Right forelimb (tissue), 1 donor: ENCODE data around the gene PKP1.

Source experiments
- DNase-seq: peaks from one replicate; pipeline ENCODE4 v3.0.0-alpha.2; 2018

PKP1 gene

DNA sequence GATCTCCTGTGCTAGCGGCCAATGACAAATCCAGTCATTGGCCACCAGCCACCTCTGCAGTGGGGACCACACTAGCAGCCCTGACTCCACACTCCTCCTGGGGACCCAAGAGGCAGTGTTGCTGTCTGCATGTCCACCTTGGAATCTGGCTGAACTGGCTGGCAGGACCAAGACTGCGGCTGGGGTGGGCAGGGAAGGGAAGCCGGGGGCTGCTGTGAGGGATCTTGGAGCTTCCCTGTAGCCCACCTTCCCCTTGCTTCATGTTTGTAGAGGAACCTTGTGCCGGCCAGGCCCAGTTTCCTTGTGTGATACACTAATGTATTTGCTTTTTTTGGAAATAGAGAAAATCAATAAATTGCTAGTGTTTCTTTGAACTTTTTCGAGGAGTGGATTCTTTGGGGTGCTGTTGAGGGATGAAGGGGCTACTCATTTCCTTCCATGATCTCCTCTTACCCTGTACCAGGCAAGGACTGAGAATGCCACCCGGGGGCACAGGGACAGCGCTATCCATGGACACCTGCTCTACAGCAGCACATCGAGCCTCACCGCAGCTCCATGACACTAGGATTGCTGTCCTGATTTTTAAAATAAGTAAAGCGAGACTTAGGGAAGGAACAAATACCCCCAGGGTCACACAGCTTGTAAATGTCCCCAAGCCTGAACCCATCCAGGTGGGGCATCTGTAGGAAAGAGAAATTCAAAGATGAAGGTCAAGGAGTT lies 49.5 kb downstream of the PKP1 start:
- no peak for DNase-seq

GRCh38 chr1:201334325-201335173 lies 51.2 kb downstream of the PKP1 start:
- DNase-seq: no peak

DNA sequence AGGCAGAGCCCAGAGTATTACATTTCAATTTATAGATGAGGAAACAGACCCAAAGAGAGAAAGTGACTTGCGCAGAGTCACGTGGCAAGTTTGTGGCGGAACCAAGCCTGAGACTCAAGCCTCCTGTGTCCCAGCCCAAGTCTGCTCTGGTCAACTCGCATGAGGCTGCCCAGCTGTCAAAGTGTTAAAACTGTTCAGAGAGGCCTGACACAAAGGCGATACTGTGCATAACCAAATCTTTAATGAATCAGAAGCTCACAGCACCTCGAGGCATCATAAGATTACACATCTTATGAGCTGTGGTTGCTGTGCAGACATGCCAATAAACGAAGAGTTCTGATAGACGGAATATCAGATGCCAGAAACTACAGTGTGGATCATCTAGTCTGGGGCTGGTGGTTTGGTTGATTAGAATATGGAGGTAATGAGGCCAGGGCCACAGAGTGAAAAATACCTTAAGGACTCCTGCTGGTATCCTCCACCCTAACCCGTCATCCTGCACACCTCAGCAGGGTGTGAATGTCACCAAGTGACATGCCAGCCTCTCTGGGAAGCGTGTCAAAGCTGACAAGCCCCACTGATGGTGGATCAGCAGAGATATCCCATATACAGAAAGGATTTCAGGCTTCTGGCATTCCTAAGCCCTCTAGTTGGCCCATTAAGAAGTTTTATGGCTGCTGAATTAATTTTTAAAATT lies 52.0 kb downstream of the PKP1 start:
- no peak for DNase-seq

- no peak for DNase-seq
These were observed 52.6 kb downstream of the PKP1 start for GRCh38 chr1:201335901-201336300.

DNA sequence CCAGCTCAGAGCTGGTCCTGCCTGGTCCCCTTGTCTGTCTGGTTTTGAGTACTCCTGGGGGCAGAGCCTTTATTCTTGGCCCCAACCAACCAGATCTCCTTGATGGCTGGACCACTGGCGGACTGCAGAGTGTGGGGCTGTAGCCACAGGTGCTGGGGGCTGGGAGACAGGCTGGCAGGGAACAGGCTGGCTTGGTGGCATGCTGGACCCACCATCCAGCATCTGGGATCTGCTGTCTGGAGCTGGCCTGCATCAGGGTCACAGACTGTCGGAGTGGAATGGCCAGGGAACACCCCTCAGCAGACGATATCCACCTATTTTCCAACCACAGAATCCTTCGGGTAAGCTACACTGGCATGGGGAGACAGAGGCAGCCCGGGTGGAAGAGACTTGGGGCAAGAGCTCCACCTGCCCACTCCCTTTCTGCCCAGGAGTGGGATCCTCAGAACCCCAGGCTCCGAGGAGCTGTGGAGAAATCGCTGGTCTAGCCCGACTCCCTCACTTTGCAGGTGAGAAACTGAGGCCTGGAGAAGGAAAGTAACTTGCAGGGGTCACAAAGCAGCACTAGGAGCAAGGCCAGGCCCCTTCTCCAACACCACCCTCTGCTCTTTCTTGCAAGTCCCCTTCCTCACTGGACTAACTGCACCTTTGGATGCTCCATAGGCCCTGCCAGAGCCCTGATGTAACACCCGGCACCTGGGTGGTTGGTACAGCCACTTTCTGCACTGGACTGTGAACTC lies 53.6 kb downstream of the PKP1 start:
- DNase-seq: no peak

DNA sequence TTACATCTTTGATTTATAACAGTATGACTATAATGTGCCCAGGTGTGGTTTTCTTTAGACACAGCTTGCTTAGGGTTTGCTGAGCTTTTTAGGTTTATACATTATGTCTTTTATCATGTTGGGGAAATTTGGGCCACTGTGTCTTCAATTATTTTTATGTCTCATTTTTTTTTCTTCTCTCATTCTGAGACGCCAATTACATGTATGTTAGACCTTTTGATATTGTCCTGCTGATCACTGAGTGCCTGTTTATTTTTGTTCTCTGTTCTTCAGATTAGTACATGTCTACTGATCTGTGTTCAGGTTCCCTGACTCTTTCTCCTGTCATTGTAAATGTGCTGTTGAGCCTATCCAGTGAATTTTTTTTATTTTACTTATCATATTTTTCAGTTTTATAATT lies 58.1 kb downstream of the PKP1 start:
- no peak for DNase-seq

GRCh38 chr1:201344206-201345080 lies 61.1 kb downstream of the PKP1 start:
- DNase-seq: no peak

- no peak for DNase-seq
These were observed 61.7 kb downstream of the PKP1 start for GRCh38 chr1:201345081-201345355.

GRCh38 chr1:201346337-201346939 lies 63.1 kb downstream of the PKP1 start:
- no peak for DNase-seq

DNA sequence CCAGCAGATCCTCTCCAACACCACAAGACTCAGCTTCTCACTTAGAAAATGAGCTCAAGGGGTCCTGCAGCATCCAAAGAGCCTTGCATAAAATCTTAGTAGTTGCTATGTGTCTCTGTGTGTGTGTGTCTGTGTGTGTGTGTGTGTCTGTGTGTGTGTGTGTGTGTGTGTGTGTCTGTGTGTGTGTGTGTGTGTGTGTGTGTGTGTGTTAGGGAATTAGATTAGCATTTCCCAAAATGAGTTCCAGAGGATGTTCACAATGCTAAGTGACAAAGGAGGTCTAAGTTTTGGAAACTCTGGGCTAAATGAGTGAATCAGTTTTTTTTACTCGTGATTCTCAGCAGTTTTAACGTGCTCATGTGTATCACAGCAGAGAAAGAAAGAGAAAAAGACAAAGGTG lies 63.7 kb downstream of the PKP1 start:
- DNase-seq: no peak

- DNase-seq: no peak
These were observed 64.3 kb downstream of the PKP1 start for GRCh38 chr1:201347498-201348210.

DNA sequence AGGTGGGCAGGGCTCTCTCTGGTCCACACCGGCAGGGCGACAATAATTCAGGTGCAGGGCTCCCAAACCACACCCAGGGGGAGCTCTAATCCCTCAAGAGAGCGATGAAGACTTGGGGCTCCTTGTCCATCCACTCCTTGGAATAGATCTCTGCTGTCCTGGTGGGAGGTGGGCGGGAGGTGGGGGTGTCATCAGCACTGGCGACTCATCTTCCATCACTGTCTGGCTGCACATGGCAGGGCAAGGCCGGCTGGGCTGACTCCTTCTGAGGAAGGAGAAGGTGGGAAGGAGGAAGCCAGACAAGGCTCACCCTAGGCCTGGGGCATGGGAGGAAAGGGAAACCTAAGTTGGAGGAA lies 64.9 kb downstream of the PKP1 start:
- no peak for DNase-seq

- no peak for DNase-seq
These were observed 65.8 kb downstream of the PKP1 start for GRCh38 chr1:201349092-201349491.

DNA sequence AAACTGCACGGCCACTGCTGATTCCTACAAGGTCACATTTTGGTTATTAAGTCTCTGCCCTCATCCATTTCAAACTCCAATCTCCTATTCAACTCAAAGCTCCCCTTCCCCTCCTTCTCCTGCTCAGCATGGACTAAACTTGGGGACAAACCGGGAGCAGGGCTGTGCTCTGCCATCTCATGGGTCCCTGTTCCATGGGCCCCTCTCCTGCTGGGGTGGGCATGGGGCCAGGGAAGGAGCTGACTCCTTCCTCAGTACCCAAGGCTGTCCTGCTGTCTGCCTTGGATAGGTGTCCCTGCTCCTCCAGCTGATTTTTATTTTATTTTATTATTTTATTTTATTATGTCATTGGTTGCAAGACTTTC lies 67.0 kb downstream of the PKP1 start:
- no peak for DNase-seq

GRCh38 chr1:201350884-201351283 lies 67.6 kb downstream of the PKP1 start:
- no peak for DNase-seq

DNA sequence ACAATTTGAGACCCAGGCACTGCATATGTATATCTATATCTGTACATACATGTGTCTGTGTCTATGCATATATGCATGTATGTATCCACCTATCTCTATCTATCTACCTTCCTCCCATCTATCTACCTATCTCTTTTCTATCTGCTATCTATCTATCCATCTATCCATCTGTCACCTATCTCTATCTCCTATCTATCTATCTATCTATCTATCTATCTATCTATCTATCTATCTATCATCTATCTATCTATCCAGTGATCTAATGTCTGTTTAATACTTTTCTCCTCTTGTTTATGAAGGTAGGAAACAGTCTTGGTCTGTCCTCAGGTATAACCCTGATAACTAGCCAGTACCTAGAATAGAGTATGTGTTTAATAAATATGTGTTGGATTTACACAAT lies 68.3 kb downstream of the PKP1 start:
- no peak for DNase-seq

DNA sequence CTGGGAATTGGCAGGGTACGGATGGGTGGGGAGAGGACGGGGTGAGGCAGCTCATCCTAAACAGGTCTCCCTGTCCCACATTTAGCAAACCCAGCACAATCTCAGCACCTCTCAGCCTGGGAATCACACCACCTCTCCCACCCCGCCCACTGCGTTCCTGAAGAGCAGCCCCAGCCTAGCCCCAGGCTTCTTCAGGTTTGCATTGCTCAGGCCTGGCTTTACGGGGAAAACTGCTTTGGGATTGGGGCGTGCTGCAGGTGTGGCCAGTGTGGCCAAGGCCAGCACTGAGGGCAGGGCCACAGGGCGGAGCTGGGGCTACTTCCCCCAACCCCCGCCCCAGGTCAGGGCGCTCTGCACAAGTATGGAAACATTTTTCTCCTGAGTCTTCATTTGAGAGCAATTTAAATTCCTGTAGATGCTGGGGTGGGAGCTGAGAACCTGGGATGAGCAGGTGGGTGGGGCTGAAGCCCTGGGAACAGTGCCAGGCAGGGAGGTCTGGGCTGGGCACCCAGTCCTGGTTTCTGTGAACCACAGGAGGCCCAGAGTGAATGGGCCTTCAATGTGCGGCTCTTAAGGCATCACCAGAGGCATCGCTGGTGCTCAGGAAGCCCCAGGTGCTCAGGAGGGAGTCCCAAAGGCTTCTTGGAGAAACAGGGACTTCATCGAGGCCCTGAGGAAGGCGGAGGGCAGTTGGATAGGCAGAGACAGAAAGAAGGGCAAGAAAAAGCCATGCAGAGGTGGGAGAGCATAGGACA lies 70.1 kb downstream of the PKP1 start:
- DNase-seq: no peak

GRCh38 chr1:201354151-201354900 lies 71.0 kb downstream of the PKP1 start:
- DNase-seq: no peak

GRCh38 chr1:201354901-201355295 lies 71.6 kb downstream of the PKP1 start:
- no peak for DNase-seq

DNA sequence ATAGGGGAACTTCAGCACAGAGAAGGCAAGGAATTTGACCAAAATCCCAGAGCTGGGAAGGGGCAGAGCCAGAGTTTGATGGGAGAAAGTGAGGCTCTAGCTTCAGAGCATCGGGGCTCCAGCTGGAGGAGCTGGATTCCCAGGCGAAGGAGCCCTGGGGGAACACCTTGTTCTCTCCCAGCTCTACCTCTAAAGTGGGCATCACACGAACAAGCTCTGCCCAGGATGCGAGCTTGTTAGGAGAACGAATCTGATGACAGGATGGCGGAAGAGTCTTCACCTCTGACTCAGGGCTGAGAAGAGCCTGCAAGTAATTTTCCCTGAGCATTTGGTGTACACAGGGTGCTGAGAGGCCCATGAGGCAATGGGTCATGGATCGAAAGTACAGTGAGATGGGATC lies 72.2 kb downstream of the PKP1 start:
- no peak for DNase-seq
